K562 (cell line): Measurements from ENCODE around the gene DMD.

Source experiments
- BDP1 ChIP-seq: IDR thresholded peaks from 3 replicates; pipeline ENCODE4 v1.6.1; 2011; ENCODE audit not compliant: insufficient read length, insufficient read depth
- BRD4 ChIP-seq: fragments of 200-600 bp; sonication (generic); IDR thresholded peaks from 2 replicates; pipeline ENCODE4 v1.6.1; 2017; ENCODE audit warnings: inconsistent platforms
- ELF4 ChIP-seq: fragments of 450-650 bp; formaldehyde crosslinking; IDR thresholded peaks from 2 replicates; pipeline ENCODE4 v1.4.0; 2022; ENCODE audit warnings: missing genetic modification characterization
- KDM5B ChIP-seq: fragments of 200-600 bp; sonication (generic); IDR thresholded peaks from 2 replicates; pipeline ENCODE4 v1.6.1; 2012; ENCODE audit warnings: low read depth, mild to moderate bottlenecking, moderate library complexity, low read length, control low read depth, inconsistent platforms; ENCODE audit not compliant: insufficient replicate concordance
- RHOXF2B ChIP-seq: fragments of 250-450 bp; sonication (Bioruptor Pico); conservative IDR thresholded peaks from 2 replicates; pipeline ENCODE4 v1.5.1; 2021

DNA sequence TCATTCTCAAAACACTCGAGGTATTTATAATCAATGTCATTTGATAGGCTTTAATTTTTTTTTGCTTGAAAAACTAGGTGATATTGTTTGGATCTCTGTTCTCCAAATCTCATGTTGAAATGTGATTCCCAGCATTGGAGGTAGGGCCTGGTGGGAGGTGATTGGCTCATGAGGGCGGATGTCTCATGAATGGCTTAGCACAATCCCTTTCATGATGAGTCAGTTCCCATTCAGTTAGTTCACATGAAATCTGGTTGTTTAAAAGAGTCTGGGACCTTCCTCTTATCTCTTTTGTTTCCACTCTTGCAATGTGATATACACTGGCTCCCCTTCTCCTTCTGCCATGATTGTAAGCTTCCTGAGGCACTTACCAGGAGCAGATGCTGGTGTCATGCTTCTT is 638.7 kb downstream of the DMD start:
- TF ChIP-seq RHOXF2B (CRISPR knock-in tag) (no peak), KDM5B (no peak), BRD4 (no peak), ELF4 (CRISPR knock-in tag) (no peak), BDP1 (no peak)
